ENCODE measurements around the gene TOMM70.

- no peak for TF ChIP-seq POLR2A (IDR thresholded peaks at IDR 0.05; ENCODE audit: low read depth, low read length)
- TF ChIP-seq TAF1 (IDR thresholded peaks at IDR 0.05; ENCODE audit: borderline replicate concordance, low read depth, low read length), result no peak
These were observed 15.3 kb upstream of the TOMM70 start for GRCh38 chr3:100416176-100416575.

All from GM12892 (cell line).